ENCODE measurements around the gene RALGAPA2.

The RALGAPA2 gene

DNA sequence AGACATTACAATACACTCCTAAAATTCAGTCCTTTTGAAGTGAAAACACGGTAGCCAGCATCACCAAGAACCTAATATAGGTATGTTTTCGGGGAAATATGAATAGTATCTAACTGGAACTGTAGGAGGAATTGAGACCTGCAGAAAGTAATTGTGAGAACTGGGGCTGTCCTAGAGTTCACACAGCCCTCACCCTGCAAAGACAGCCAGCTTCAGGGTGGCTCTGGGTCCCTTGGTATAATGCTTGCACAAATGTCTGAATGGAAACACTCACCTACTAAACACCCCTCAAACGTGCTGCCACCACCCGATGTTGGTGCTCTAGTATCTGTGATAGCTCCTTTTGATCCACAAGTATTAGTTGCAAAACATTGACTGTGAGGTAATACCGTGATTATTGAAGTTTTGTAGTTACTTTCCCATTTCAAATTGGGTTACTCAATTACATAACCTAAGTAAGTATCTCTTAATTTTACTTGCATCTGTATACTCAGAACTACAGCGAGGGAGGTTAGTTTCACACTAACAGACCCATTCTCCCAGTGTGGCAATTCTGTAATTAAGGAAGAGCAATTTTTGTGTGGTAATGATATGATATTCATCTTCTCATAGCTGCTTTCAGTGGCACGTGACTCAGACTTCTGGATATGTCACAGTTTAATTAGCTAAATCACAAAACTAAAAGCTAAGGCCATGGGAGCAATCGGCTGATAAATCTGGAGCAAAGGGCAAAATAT lies 215.0 kb downstream of the RALGAPA2 start:
- no peak for DNase-seq (ENCODE audit: low read depth, low spot score)

DNA sequence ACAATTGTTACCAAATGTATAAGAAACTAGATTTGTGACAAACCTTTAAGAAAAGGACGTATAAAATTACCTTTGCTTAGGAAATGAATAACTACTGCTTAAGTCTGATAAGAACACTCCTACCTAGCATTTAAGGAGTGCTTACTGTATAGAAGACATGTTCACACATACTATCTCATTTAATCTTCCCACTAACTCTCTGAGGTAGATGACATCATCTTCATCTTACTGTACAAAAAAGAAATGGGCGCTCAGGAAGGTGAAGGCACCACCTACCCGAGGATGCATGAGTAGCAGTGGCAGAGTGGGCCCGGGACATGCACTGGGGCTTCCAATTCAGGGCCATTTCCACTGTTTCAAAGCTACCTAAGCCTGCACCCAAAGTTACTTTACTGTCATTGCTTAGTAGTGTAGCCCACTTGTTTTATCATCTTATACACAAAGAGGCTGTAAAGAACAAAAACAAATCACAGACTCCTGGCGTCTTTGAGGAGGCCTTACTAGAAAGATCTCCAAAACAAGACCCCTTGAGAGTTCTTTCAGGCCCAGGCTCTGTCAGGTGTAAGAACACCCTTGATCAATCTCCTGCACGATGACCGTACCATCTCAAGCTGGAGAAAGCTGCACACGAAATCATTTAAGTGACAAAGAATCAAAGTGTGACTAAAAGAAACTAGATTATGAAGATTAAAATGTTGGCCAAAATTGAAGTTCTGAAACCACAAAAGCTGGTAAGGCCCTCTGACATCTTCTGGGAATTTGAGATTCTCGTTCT lies 216.5 kb downstream of the RALGAPA2 start:
- DNase-seq (ENCODE audit: low read depth, low spot score) = no peak

DNA sequence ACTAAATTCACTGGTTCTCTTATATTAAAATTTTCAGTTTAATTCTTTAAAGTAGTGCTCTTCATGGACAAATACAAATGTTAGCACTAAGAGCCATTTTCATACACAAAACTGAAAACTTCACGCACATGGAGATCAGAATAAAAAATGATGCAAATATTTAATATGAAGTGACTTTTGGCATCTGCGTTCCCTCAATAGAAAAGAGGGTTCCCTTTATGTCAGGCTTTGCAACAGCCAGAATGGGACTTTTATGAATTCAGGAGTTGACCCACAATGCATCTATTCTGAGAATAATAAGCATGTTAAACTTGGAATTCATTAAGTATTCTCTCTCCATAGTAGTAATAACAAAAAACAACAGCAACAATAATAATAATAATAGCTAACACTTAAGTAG lies 218.7 kb downstream of the RALGAPA2 start:
- no peak for DNase-seq (ENCODE audit: low read depth, low spot score)

DNA sequence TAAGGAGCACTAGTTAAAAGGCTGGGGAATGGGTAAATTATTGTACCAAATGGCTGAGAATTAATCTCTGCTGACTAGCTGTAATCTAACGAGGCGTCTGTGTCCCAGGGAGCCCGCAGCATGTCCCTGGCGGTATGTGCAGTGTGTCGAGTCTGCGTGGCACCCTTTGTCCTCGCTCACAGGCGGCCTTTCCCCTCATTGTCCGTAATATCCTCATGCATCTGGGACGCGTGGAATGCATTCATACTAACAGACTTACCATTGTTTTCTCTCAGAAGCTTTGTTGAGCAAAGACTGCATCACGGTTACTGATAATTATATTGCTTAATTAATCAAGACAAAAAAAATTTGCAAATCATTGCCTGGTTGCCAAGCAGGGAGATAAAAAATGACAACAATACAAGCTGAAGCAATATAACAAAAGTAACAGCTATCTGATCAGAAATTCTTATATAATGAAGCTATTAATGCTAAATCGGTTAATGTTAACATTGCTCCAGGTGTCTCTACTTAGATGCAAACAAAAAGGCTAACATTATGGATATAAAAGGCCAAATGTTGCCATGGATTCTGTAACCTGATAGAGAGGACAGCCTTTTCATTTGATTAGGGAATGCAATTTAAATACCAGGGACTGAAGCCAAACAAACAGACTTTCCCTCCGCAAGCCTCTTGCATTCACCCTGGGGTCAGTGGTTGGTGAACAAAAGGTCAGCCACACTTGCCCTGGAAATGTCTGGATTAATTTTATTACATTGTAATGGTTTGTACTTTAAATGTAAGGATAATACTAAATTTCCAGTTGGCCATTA lies 219.7 kb downstream of the RALGAPA2 start:
- peak; percentile 13 for DNase-seq (ENCODE audit: low read depth, low spot score)

DNA sequence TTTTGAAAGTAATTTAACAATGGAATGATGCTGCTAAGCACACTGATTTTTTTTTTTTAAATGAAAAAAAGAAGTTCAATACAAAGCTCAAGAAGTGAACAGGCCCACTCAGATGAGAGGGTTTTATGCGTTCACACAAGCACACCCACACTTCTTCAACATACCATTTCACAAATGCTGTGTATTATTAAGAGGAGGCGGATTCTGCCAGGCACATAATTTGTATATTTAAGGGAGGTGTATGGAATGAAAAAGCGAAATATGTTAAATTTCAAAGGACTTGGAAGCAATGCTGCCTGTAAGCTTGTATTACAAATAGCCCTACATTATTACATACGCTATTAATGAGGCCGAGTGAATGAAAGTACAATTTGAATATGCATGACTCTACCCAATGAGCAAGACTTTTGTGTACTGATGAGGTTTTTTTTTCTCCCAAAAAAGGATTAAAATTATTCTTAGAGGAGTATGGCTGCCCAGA lies 220.6 kb downstream of the RALGAPA2 start:
- DNase-seq (ENCODE audit: low read depth, low spot score) = no peak

DNA sequence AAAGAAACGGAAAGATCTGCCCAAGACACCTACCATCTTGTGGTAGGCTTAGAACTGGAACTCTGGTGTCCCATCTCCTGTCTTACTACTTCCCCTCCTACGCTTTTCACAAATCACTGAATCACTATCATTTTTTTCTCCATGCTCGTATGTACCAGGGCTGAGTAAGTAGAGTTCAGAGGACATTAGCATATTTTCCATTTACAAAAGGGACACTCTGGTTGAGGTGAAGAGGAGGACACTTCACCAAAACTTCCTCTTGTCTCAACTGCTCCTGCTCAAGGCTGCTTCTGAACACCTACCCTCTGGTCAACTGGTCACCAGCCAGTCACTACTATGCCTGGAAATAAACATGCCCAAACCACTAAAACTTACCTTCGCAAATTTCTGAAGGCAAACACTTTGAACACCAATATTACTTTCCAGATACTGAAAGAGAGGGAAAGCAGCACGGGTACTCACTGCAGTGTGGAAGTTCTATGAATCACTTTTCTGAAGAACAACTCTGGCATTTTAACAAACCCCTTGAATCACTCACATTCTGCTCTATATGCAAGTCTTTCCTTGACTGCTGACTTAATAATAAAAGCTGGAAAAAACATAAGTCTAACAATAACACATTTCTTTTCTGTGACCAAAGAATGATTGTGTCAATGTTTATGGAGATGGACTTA lies 221.2 kb downstream of the RALGAPA2 start:
- no peak for DNase-seq (ENCODE audit: low read depth, low spot score)

DNA sequence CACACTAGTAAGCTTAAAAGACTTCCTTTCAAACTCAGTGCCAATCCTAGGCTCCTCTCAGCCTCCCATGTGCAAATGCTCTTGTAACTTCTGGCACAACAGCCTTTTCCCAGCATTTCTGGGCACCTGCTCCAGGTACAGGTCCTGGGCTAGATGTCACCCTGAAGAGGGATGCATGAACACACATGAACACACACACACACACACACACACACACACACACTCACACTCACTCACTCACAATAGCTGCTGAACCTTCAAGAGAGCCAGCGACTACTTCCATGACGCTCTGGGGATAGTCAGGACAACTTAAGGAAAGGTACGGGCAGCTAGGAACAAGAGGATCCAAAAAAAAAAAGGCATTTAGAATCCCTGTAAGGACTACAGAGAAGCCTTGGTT lies 221.8 kb downstream of the RALGAPA2 start:
- no peak for DNase-seq (ENCODE audit: low read depth, low spot score)

DNA sequence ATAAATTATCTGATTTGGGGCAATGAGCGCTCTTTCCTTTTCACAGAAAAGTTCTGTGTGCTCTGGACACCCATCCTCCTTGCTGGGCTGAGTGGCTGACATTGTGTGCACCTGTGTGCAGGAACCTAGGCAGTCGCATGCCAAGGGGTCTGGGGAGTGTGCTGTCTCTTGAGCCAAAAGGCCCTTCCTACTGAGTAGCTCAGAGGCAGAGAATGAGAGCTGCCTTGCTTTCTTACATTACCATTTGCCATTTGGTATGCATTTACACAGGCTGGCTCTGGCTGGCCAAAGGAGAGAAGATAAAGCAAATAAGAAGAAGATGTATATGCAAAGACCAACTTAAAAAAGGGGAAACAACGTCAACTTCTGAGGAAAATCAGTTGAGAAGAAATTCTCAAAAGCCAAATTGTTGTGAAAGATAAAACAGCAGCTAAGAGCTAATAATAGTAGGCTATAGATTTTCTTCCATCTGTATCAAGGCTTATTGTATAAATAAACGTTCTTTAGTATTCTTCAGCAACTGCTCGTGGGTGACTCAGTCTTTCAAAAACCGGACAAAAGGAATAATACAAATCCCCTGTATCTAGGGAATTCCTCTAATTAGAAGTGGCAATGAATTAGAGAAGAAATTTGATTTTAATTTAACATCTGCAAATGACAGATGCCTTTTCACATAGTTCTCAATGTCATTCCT lies 222.6 kb downstream of the RALGAPA2 start:
- DNase-seq (ENCODE audit: low read depth, low spot score) = no peak

DNA sequence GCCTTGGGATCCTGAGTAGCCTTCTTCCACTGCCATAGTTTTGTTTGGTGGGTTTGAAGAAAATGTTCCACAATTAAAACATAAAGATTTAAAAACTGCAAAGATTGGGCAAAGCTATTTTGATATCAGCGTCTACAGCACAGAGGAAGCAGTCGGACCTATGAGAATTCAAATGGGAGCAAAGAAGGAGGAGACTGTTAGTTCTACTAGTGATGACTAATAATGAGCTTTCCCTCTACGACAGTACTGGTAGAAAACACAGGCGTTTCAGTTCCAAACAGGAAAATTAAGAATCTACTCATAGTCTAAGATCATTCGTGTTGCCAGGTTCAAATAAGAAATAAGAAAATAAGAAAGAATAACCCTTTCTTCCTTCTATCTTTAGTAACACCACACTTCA lies 223.4 kb downstream of the RALGAPA2 start:
- DNase-seq (ENCODE audit: low read depth, low spot score) = no peak

DNA sequence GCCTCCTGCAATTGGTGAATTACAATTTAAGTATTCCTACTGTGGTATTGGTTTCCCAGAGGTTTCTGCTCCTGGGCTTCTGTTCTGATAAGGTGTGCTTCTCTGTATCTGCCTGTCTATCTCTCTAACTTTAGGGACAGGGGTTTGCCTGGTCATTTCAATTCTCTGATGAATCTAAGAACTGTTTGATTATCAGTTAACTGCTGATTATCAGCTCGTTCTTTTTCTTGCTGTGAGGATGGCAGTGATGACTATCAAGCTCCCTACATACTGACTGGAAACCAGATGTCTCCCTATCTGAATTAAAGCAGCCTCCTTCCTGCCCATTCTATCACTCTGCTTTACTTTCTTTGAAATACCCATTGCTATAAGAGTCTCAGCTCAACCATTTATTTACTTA lies 224.1 kb downstream of the RALGAPA2 start:
- DNase-seq (ENCODE audit: low read depth, low spot score) = no peak

DNA sequence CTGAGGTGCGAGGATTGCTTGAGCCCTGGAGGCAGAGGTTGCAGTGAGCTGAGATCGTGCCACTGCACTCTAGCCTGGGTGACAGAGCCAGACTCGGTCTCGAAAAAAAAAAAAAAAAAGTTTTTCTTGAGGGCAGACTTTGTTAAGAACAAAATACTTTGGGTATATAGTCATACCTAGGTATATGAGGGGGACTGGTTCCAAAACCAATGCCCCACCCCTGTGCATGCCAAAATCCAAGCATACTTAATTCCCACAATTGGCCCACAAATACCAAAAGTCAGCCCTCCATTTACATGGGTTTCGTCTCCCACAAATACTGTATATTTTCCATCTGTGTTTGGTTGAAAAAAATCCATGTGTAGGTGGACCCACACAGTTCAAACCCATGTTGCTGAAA lies 224.6 kb downstream of the RALGAPA2 start:
- DNase-seq (ENCODE audit: low read depth, low spot score) = no peak

DNA sequence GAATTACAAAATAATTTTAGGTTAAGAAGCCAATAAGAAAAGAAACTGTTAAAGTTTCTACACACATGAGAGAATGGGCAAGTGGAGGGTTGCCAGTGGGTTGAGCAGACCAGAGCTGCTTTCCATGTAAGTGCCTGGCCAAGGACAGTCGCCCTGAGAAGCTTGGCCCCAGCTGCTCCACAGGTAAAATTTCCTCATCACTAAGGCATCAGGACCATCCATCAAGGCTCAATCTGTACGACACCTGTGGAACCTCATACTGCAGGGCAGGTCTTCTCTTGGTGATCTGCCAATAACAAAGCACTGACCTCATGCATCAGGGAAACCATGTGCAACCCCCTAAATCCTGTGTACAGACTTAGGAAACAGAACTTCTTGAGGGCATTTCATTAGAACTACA lies 229.1 kb downstream of the RALGAPA2 start:
- no peak for DNase-seq (ENCODE audit: low read depth, low spot score)

DNA sequence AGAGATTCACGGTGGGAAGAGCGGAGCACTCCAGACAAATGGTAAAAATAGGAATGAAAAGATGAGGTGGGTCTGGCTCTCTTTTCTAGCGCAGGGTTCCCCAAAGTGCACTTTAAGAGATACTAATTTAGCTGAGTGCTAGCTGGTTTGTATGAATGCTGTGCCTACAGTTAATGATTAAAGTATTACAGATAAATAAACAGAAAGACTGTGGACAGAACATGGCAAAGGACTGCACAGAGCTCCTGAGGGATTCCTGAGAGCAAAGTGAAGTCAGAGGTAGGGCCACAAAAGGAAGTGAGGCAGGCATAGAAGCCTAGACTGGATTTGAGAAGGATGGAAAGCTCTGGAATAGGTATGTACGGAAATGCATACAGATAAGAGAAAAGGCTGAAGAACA lies 230.0 kb downstream of the RALGAPA2 start:
- no peak for DNase-seq (ENCODE audit: low read depth, low spot score)

DNA sequence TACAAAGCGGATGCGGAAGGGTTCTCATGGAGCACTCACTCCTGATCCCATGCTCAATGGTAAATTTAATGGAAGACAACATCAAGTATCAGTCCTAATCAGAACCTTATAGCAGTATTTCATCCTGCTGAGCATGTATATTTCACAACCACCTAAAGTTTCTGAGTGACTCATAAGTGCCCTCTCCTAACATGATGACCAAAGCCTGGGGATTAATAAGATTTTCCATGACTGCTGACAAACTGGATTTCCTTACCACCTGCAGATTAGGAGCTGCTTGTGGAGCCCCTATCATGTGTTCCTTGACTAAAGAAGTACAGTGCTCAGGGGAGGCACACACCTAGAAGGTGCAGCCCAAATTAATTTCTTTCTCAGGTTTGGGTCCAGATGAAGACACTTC lies 231.8 kb downstream of the RALGAPA2 start:
- DNase-seq (ENCODE audit: low read depth, low spot score) = no peak

DNA sequence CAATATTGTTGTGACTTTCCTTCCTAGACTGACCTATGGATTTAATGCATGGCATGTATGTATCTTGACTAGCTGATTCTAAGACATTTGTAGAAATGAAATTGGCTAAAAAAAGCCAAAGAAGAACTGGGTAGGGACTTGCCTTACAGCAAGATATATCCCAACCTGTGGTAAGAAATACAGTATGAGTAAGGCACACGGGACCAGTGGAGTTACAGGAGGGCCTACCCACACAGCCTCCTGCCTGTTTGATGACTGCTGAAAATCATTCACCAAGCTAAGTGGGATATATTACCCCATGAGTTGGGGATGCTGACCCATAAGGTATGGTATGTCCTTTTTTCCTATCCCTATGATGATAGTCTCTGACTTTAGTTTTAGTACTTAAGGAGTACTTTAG lies 232.3 kb downstream of the RALGAPA2 start:
- DNase-seq (ENCODE audit: low read depth, low spot score) = no peak

DNA sequence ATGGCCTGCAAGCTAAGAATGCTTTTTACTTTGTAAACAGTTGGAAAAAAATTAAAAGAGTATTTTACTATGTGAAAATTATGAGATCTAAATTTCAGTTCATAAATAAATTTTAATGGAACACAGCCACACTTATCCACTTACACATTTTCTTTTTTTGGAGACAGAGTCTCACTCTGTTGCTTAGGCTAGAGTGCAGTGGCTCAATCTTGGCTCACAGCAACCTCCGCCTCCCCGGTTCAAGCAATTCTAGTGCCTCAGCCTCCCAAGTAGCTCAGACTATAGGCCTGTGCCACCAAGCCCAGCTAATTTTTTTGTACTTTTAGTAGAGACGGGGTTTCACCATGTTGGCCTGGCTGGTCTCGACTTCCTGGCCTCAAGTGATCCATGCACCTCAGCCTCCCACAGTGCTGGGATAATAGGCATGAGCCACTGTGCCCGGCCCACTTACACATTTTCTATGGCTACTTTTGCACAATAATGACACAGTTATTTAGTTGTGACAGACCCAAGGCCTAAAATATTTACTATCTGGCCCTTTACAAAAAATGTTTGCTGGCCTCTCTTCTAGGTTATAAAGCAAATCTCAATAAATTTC lies 234.9 kb downstream of the RALGAPA2 start:
- no peak for DNase-seq (ENCODE audit: low read depth, low spot score)

DNA sequence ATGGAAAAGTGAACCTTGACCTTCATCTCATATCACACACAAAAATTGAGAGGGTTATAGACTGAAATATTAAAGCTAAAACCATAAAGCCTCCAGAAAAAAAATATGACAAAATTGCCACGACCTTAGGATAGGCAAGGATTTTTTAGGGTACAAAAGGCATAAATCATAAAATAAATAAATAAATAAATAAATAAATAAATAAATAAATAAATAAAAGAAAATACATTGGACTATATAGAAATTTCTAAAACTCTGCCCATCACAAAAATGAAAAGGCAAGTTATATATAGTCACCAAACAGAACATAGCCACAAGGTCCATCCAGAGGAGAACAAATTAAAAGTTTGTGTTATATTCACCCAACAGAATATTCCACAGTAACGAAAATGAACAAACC lies 235.9 kb downstream of the RALGAPA2 start:
- no peak for DNase-seq (ENCODE audit: low read depth, low spot score)

DNA sequence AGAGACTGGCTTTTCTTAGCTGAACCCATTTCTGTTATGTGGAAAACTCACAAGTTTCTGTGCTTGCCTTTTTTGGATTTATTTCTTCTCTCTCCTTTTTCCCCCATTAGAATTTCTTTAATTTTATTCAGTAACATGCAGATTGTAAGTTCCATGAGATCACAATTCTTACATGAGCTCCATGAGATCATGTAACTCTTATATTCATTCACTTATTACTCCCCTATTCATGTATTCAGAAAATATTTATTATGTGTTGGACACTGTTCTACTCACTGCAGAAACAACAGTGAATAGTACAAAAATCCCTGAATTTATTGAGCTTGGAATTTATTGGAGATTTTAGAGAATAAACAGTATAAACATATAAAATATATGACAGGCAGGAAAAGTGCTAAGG lies 238.8 kb downstream of the RALGAPA2 start:
- no peak for DNase-seq (ENCODE audit: low read depth, low spot score)

DNA sequence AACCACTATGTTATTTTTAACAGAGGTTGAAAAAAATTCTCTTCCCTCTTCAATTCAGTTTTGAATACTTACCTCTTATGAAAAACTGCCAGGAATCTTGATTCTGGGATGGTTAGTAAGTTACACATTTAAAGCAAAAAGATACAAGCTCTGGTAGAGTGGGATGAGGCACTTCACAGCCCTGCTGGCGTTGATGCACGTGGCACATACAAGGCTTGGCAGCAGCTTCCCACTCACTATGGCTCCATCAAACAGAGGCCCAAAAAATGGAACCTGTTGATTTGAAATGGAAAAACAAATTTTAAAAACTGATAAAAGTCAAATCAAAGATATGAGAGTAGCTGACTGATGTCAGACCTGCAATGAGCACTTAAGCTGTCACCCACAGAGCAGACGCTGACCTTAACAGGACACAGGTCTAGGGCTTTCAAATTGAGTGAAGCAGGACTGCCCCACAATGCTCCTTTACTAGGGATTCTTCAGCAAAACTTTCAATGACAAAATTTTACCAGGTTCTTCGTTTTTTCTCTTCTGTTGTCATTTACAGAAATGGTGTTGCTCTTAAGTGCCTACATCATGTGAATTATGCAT lies 239.7 kb downstream of the RALGAPA2 start:
- DNase-seq (ENCODE audit: low read depth, low spot score) = no peak

DNA sequence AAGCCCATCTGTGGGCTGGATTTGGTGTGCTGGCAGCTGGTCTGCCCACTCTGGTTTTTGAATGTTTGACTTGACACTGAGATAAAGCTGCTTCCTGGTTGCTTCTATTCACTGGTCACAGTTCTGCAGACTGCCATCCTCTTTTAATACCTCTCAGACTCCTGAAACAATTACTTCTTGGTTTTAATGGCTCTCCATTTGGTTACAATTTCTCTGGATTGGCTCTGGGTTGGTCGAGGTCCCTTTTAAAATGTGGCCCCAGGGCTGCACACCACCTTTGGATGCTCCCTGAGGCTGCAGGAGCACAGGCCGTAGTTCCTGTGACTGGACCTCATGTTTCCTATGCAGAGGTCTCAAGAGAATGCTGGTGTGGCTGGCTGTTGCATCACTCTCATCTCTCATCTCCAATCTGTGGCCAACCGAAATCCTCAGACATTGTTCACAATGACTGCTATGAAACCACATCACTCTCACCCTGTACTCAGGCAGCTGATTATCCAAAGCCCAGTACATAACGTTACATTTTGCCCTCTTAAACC lies 246.0 kb downstream of the RALGAPA2 start:
- DNase-seq (ENCODE audit: low read depth, low spot score) = no peak

Data from ELF-1 (cell line).